ENCODE data around the gene TRAPPC5. TPM values are rescaled to one million over a fixed set of nuclear protein-coding genes. Genes with fewer than 3 reads are reported as not detected.

The TRAPPC5 gene
- total and polyA plus RNA-seq, 2 experiments from 2014 or later: 95.9 to 120 TPM

GRCh38 chr19:7644550-7644877, 36.1 kb upstream of the TRAPPC5 start:
- Histone ChIP-seq H3K27me3 (no peaks in the 10 kb centered on the region), H3K4me1 (ENCODE audit: low read depth) (no peaks in the 10 kb centered on the region), H3K27ac (no peak overlapping the region), H3K36me3 (no peaks in the 10 kb centered on the region), H3K4me3 (no peak overlapping the region), H3K9me3 (ENCODE audit: low read depth) (no peaks in the 10 kb centered on the region)
- no peak for DNase-seq (ENCODE audit: low read depth in 1 of 2, low spot score in 1 of 2)
- TF ChIP-seq CTCF (IDR thresholded peaks at IDR 0.05; ENCODE audit: low read depth, low read length): no peak

GRCh38 chr19:7645163-7645562, 35.5 kb upstream of the TRAPPC5 start:
- Histone ChIP-seq H3K27me3 (no peaks in the 10 kb centered on the region), H3K9me3 (ENCODE audit: low read depth) (no peaks in the 10 kb centered on the region), H3K4me1 (ENCODE audit: low read depth) (no peaks in the 10 kb centered on the region), H3K36me3 (no peaks in the 10 kb centered on the region), H3K4me3 (no peak overlapping the region), H3K27ac (no peak overlapping the region)
- DNase-seq (ENCODE audit: low read depth in 1 of 2, low spot score in 1 of 2): no peak
- no peak for TF ChIP-seq CTCF (IDR thresholded peaks at IDR 0.05; ENCODE audit: low read depth, low read length)

GRCh38 chr19:7645656-7646425, 34.8 kb upstream of the TRAPPC5 start:
- H3K9me3 ChIP-seq (ENCODE audit: low read depth): no peaks in the 10 kb centered on the region
- TF ChIP-seq CTCF (IDR thresholded peaks at IDR 0.05; ENCODE audit: low read depth, low read length): no peak
- no peaks in the 10 kb centered on the region for H3K36me3 ChIP-seq
- no peak overlapping the region for H3K4me3 ChIP-seq
- H3K27me3 ChIP-seq: peaks cover 6% of the 10 kb centered on the region
- DNase-seq (ENCODE audit: low read depth in 1 of 2, low spot score in 1 of 2): no peak
- no peak overlapping the region for H3K27ac ChIP-seq
- H3K4me1 ChIP-seq (ENCODE audit: low read depth): no peaks in the 10 kb centered on the region

GRCh38 chr19:7646426-7646700, 34.3 kb upstream of the TRAPPC5 start:
- H3K4me1 ChIP-seq (ENCODE audit: low read depth): no peaks in the 10 kb centered on the region
- H3K27ac ChIP-seq: no peak overlapping the region
- peaks cover 11% of the 10 kb centered on the region for H3K27me3 ChIP-seq
- DNase-seq (ENCODE audit: low read depth in 1 of 2, low spot score in 1 of 2): no peak
- TF ChIP-seq CTCF (IDR thresholded peaks at IDR 0.05; ENCODE audit: low read depth, low read length): no peak
- no peak overlapping the region for H3K4me3 ChIP-seq
- H3K9me3 ChIP-seq (ENCODE audit: low read depth): no peaks in the 10 kb centered on the region
- no peaks in the 10 kb centered on the region for H3K36me3 ChIP-seq

- DNase-seq (ENCODE audit: low read depth in 1 of 2, low spot score in 1 of 2): no peak
- Histone ChIP-seq H3K4me3 (no peak overlapping the region), H3K36me3 (no peaks in the 10 kb centered on the region), H3K27me3 (peaks cover 17% of the 10 kb centered on the region), H3K27ac (no peak overlapping the region), H3K4me1 (ENCODE audit: low read depth) (no peaks in the 10 kb centered on the region), H3K9me3 (ENCODE audit: low read depth) (no peaks in the 10 kb centered on the region)
- no peak for TF ChIP-seq CTCF (IDR thresholded peaks at IDR 0.05; ENCODE audit: low read depth, low read length)
These were observed 33.5 kb upstream of the TRAPPC5 start for GRCh38 chr19:7647156-7647555.

All from cardiac muscle cell (in vitro differentiated cells and primary cell).